ENCODE measurements around the gene ANKS3.

- no peak for TF ChIP-seq PKNOX1 (IDR thresholded peaks at IDR 0.05)
- no peak for TF ChIP-seq POLR2AphosphoS5 (IDR thresholded peaks at IDR 0.05; ENCODE audit: low read length)
- no peak for TF ChIP-seq SREBF1 (IDR thresholded peaks at IDR 0.05; ENCODE audit: low read length)
- TF ChIP-seq REST (IDR thresholded peaks at IDR 0.05; ENCODE audit: low read depth, low read length): no peak
These were observed 74.4 kb downstream of the ANKS3 start for GRCh38 chr16:4659363-4660353.
